ENCODE measurements around the gene MYBPH.

MYBPH gene, protein sequence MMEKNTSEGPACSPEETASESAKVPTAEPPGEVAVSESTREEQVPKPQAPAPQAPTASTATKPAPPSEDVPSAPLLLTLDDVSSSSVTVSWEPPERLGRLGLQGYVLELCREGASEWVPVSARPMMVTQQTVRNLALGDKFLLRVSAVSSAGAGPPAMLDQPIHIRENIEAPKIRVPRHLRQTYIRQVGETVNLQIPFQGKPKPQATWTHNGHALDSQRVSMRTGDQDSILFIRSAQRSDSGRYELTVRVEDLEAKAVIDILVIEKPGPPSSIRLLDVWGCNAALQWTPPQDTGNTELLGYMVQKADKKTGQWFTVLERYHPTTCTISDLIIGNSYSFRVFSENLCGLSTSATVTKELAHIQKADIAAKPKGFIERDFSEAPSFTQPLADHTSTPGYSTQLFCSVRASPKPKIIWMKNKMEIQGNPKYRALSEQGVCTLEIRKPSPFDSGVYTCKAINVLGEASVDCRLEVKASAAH

DNA sequence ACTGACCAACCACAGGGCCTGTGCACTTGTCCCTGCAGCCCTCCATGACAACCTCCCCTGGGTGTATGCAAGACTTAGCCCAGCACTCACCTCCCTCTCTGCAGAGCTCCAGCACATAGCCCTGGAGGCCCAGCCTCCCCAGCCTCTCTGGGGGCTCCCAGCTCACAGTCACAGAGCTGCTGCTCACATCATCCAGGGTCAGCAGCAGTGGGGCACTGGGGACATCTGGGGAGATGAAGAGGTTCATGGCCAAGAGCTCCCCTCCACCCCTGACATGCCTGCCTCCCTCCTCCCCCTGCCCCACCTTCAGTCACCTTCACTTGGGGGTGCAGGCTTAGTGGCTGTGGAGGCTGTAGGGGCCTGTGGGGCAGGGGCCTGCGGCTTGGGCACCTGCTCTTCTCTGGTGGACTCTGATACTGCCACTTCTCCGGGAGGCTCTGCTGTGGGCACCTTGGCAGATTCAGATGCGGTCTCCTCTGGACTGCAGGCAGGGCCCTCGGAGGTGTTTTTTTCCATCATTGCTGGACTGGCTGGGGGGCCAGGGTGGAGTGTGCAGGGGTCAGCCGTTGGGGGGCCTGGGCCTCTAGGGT lies at the start of gene MYBPH:
MYBPH (minus strand) TSS at position 590 of the 590 bp plus-strand sequence; CDS start at position 519, 71 bp downstream.
- H3K4me3 ChIP-seq (replicated peaks; ENCODE audit: low read depth, low read length) = no peak within 1 kb of the TSS
- TF ChIP-seq, protein P1, sequence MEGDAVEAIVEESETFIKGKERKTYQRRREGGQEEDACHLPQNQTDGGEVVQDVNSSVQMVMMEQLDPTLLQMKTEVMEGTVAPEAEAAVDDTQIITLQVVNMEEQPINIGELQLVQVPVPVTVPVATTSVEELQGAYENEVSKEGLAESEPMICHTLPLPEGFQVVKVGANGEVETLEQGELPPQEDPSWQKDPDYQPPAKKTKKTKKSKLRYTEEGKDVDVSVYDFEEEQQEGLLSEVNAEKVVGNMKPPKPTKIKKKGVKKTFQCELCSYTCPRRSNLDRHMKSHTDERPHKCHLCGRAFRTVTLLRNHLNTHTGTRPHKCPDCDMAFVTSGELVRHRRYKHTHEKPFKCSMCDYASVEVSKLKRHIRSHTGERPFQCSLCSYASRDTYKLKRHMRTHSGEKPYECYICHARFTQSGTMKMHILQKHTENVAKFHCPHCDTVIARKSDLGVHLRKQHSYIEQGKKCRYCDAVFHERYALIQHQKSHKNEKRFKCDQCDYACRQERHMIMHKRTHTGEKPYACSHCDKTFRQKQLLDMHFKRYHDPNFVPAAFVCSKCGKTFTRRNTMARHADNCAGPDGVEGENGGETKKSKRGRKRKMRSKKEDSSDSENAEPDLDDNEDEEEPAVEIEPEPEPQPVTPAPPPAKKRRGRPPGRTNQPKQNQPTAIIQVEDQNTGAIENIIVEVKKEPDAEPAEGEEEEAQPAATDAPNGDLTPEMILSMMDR (IDR thresholded peaks at IDR 0.05; ENCODE audit: low read depth, low read length, missing control alignments) = no peak
- DNase-seq (ENCODE audit: extremely low read depth, low read depth) = no peak

DNA sequence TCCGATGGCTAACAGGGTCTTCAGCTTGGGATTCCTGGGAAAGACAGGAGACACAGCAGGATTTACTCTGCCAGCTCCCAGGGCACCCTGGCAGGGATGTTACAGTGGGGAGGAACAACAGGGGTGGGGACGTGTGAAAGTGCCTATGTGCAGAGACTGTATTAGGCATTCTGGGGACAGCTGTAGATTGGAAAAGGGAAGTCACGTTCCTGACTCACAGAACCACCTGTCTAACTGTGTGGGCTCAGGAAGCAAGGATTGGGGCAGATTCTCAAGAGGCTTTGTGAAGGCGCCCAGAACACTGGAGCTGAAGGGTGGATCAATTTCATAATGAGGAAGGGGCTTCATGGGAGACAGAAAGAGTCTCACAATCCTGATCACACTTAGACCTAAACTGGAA lies 49.4 kb upstream of the MYBPH start:
- no peak for DNase-seq (ENCODE audit: extremely low read depth, low read depth)
- no peak overlapping the region for H3K4me3 ChIP-seq (replicated peaks; ENCODE audit: low read depth, low read length)
- TF ChIP-seq, protein P1 (IDR thresholded peaks at IDR 0.05; ENCODE audit: low read depth, low read length, missing control alignments) = no peak

DNA sequence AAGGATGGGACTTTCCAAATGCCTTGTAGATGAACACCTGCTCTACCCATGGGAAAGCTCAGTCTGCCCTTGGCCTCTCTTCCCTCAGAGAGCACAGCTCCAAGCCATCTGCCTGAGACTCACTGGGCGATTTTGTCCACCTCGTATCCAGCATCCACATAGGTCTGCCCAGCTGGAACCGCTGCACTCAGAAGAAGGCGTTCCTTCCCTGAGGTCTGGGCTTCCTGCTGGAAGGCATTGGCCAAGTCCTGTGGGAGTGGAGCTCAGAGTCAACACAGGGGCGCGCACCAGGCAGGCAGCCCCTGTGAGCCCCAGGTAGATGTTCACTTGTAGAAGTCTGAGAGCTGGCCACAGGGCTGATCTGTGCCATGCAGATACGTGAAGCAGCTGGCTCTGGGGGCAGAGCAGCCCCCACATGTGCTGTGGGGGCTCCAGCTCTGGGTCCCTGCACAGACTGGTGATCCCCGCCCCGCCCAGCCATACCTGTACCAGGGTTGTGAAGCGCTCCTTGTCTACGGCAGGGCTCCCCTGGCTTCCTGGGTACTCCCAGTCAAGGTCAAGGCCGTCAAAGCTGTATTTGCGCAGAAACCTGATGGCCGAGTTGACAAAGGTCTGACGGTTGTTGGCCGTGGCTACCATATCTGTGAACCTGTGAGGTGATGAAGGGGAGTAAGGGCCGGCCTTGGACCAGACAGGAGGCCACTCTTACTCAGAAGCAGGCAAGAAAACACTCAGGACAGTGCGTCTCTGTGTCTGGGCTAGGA lies 47.6 kb upstream of the MYBPH start:
- DNase-seq (ENCODE audit: extremely low read depth, low read depth) = no peak
- no peak overlapping the region for H3K4me3 ChIP-seq (replicated peaks; ENCODE audit: low read depth, low read length)
- TF ChIP-seq, protein P1 (IDR thresholded peaks at IDR 0.05; ENCODE audit: low read depth, low read length, missing control alignments) = no peak

DNA sequence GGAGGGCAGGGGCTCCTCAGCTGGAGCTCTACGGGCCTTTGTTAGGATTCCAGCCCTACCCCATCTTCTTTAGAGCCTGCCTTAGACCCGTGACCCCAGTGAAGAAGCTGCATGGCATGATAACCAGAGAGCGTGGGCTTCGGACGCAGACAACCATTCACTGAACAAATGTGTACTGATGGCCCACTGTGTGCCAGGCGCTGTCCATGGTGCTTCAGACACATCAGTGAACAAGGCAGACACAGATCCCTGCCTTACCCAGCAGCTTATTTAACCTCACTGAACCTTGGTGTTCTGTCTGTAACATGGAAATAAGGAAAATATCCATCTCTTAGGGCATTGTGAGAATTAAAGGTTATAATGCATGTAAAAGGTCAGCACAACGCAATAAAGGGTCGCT lies 44.3 kb upstream of the MYBPH start:
- no peak overlapping the region for H3K4me3 ChIP-seq (replicated peaks; ENCODE audit: low read depth, low read length)
- no peak for DNase-seq (ENCODE audit: extremely low read depth, low read depth)
- TF ChIP-seq, protein P1 (IDR thresholded peaks at IDR 0.05; ENCODE audit: low read depth, low read length, missing control alignments) = no peak

DNA sequence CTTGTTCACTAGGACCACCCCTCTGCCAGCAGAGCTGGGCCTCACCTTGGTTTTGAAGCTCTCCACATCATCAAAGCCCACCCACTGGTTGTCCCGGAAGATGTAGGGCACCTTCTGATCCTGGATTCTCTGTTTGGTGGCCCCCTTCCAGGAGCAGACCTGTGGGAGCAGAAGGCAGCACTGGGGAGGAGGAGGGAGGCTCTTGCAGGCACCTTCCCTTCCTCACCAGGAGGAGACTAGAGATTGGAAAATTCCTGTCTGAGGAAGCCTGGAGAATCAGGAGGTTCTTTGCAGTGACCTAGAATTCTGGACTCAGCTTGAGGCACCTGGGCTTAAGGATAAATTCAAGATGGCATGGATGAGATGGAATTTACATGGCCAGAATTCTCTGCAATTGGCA lies 43.5 kb upstream of the MYBPH start:
- DNase-seq (ENCODE audit: extremely low read depth, low read depth) = no peak
- no peak overlapping the region for H3K4me3 ChIP-seq (replicated peaks; ENCODE audit: low read depth, low read length)
- TF ChIP-seq, protein P1 (IDR thresholded peaks at IDR 0.05; ENCODE audit: low read depth, low read length, missing control alignments) = no peak

DNA sequence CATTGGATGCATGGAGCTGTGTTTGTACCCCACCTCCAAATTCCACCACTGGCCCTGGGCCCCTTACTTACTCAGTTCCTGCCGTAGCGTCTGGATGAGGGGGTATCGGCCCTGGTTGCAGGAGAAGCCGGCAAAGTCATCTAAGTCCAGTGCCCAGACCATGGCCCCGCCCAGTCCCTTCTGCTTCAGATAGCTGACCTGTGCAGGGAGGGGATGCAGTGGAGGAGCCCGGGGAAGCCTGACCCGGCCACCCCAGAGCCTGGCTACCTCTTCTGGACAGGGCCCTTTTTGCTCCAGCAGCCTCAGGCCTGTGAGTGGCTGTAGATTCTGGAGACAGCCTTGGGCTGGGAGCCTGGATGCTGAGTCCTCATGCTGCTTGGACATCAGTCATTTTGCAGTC lies 42.0 kb upstream of the MYBPH start:
- no peak overlapping the region for H3K4me3 ChIP-seq (replicated peaks; ENCODE audit: low read depth, low read length)
- TF ChIP-seq, protein P1 (IDR thresholded peaks at IDR 0.05; ENCODE audit: low read depth, low read length, missing control alignments) = no peak
- no peak for DNase-seq (ENCODE audit: extremely low read depth, low read depth)
